GM21737 (cell line): ENCODE results near the gene VANGL2.

ENCODE experiments used
- ATAC-seq: cut with Tn5 transposase; IDR thresholded peaks from one replicate; pipeline ENCODE4 v1.9.1; 2021; ENCODE audit warnings: mild to moderate bottlenecking, moderate library complexity; ENCODE audit not compliant: unreplicated experiment

VANGL2 gene

DNA sequence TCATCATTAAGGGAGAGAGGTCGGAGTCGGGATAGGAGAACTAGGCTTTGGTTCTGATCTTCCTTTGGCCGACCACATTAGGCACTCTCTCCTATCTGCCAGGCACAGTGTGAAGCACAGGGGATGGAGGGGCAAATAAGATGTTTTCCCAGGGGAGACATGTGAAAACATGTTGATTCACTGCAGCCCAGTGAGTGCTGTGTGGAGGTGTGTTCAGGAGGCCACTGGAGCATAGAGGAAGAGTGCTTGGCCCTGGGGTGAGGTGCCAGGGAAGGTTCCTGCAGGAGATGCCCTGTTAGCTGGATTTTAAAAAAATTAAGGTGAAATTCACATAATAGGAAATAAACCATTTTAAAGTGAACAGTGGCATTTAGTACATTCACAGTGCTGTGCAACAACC, 3.7 kb downstream of the VANGL2 start:
- no peak for ATAC-seq

DNA sequence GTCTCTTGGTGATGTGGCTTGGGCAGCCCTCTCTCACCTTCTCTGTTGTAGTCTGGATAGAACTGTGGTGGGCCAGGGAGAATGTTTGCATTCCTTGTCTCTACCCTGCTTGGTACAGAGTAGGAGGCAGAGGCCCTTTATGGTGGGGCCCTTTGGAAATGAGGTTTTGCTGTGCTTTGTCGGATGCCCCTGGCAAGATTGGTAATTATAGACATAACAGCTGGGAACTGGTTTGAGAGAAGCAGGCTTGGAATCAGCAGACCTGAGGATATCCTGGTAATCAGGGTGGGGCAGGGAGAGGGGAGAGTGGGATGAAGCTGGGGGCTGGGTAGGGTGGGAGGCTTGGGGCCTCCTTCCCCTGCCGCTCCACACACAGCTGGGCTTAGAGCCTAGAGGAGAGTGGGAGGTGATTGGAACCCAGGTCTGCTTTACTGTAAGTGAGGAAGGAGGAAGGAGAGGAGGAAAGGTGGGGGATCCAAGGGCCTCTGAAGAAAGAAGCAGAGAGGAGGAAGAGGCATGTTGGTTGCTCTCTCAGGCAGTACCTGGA, 5.0 kb downstream of the VANGL2 start:
- ATAC-seq: no peak

DNA sequence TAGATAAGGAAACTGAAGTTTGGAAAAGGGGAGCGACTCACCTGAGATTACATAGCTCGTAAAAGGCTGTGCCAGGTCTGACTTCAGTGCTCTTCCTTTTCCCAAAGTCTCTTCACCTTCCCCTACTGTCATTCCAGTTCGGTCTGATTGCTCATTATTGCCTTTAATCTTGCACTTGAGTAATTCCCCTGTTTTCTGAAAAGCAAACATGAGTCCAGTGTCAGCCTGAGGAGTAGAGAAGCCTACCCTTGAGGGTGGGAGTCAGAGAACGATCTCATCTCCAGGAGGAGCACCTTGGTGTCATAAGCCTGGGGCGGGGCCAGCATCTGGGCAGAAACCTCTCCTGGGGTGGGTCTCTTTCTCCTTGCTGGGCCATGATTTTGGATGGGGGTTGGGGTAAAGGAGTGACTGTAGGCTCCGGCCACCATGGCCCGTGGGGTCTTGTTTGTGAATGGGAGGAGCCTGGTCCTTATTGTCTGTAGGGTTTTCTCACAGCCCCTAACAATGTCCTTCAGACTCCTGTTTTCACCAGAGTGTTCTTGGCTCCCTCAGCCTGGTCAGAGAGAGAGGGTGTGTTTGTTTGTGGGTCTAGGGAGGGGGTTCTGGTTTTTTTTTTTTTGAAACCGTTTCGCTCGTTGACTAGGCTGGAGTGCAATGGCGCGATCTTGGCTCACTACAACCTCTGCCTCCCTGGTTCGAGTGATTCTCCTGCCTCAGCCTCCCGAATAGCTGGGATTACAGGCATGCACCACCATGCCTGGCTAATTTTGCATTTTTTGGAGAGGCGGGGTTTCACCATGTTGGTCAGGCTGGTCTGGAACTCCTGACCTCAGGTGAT, 6.0 kb downstream of the VANGL2 start:
- ATAC-seq: no peak

DNA sequence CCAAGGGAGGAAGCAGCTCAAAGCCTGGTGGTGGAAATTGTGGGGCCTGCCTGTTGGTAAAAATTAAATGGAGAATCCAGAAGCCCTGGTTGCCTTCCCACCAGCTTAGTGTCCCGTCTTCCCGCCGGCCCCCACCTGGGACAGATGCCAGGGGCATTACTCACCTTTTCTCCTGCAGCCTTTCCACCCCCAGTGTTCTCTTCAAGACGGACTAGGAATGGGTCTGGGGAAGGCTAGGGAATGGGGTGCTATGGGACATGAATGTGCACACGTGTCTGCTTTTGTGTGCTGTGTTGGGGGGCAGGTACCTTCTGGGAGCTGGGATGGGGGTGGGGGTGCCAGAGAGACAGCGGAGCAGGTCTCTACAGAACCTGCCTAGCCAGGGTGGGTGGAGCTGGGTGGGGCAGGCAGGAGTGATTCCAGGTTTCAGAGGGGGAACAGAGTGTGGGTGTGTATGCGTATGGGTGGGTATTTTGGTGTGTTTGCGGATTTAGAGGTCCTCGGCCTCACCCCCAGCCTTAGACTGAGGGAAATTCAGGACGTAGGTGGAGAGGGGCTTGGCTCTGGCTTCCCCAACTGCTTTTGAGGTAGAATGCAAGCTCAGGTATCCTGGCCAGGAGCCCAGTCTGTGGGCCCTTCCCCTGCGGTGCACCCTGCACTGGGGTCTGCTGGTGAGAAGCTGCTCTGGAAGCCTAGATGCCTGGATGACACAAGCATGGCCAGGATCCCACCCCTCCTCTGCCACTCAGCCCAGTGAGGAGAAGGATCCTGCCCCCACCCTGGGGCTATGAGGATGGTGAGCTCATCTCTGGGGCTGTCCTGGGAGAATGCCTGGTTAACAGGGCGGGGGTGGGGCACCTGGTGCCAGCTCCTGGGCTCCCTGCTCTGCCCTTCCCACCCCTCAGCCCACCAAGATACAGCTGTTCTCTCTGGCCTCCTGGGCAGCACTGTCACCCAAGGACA, 7.8 kb downstream of the VANGL2 start:
- ATAC-seq: no peak

DNA sequence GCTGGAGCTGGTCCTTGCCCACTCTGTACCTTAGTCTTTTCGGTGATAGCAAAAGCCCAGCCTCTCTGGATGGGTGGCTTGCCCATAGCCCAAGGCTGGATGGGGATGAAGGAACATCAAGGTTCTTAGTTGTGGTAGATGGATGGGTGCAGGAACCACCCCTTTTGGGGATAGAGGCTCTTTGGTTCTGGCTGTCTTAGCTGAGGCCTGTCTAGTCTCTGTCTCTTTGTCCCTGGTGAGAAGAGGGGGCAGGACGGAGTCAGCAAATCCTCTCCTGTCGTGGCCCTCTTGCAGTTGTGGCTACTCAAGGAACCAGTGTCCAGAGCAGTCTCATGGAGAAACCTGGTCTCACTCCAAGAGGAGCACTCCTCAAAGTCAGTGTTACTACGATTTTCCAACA, 8.5 kb downstream of the VANGL2 start:
- no peak for ATAC-seq

DNA sequence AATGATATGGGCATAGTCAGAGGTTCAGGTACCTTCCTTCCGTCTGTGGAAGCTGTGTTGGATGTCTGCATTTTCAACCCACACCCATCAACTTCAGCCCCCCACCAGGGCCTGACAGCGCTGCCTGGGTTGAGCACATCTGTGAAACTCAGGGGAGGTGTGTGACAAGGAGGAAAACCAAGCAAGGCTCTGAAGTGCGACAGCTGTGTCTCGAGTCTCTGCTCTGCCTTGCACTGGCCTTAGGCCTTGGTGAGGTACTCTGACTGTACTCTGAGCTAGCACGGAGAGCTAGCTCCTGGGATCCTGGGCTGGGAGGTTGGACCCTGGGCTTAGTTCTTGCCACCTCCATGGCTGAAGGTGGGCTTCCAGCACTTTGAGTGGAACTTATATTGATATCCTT, 9.1 kb downstream of the VANGL2 start:
- no peak for ATAC-seq

DNA sequence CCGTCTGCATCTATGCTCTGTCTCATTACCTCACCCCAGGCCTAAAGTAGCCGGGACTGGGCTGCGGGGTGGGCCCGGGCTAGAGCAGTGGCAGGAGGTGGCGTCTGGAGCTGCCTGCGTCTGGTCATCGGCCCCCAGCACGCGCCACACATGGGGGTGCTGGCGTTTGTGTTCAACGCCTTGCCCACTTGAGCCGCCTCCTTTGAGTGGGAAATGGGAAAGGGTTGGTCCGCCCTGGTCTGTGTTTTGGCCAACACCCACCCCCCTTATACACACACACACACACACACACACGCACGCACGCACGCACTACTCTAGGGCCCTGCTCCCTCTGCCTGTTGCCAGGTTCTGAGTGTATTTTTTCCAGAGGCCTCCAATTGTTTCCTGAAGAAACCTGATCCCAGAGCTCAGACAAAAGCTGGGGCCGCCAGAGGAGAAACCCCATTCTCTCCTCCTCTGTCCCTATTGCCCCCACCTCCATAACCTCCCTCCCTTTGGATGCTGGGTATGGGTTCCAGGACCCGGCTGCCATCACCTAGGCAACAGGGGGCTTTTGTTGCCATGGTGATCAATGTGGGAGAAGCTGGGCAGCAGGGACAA, 10.1 kb downstream of the VANGL2 start:
- no peak for ATAC-seq

DNA sequence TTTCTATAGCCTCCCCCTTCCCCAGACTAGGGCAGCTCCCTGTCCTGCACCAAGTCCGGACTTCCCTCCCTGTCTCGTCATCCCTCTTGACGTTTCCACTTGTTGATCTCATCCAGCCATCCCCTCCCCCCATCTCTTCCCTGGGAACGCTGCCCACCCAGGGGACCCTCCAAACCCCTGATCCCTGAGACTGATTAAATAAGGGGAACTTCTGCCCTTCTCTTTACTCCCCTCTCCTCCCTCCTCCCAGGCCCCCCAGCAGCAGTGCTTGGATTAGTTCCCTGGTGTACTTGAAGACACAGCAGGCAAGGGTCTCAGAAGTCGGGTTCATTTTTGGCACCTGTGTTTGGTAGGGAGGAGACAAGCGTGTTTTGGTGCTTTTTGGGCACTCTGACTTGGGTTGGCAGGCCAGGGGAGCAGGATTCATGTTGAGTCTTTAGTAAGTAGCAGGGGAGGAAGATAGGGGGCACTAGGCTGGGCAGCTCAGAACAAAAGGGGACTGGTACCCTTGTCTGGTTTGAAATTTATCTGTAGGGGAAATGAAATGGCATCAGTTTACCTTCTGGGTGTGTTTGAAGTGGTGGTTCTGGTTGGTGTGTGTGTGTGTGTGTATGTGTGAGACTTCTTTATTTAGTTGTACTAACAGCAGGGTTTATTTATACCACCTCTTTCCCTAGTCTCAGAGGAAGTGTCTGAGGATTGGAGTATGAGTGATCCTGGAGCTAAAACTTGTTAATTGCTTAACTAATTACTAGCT, 11.1 kb downstream of the VANGL2 start:
- no peak for ATAC-seq

DNA sequence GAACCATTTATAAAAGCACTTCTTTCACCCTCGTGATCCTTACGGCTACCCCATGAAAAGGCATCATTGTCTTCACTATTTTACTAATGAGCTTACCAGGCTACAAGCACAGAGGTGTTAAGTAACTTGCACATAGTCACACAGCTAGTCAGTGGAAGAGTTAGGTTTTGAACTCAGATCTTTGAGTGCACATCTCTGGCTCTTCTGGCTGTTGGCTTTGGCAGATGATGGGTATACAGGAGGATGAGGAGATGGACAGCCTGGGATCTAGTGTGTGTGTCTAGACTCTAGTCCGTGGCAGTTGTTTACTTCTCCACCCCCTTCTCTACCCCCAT, 11.6 kb downstream of the VANGL2 start:
- no peak for ATAC-seq

DNA sequence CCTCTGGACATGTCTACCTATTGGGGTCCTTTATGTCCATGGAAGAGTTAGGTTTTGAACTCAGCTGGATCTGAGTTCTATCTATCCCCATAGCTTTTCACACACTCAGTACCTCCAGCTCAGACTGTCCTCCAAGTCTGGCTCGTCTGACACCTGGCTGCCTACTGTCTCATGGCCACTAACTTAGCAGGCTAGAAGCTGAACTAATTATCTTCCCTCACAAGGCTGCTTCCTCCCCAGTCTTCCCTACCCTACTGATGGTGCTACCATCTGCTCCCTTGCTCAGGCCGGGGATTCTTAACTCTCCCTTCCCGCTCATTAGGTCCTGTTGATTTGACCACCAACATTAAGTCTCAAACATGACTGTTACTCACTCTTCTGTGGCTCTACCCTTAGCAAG, 13.4 kb downstream of the VANGL2 start:
- ATAC-seq: no peak

DNA sequence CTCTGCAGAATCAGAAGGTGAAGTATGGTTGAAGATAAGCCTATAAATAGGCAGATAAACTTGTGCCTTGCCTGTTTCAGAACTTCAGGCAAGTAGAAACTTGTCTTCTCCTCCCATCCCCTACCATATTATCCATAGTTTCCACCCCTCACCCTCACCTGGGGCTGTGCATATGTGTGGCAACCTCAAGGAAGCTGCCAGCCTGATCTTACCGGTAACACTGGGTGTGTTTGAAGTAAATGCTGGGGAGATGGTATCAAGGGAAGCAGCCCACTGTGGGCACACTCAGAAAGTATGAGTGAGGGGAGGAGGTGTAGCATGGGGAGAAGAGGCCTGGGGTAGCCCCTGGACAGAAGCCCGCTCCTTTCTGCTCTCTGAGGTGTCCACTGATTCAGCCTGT, 14.5 kb downstream of the VANGL2 start:
- no peak for ATAC-seq

DNA sequence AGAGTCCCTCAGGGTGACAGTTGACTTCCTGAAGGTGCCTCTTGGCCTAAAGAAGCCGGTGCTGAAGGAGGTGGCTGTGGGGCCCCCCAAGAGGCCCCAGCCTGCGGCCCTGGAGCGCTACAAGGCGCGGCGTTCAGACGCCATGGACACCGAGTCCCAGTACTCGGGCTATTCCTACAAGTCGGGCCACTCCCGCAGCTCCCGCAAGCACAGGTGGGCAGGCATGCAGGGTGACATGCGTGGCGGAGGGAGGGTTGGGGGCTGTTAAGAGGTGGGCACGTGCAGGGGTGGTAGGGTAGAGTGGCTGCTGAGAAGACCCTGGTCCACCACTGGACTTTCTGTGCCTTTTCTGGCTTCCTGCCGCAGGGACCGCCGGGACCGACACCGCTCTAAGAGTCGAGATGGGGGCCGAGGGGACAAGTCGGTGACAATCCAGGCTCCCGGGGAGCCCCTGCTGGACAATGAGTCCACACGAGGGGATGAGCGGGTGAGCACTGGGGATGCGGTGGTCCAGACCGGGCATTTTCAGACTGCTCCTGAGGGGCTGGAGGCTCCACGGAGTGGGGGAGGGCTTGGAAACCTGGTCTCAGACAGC, 15.4 kb downstream of the VANGL2 start:
- ATAC-seq: no peak

DNA sequence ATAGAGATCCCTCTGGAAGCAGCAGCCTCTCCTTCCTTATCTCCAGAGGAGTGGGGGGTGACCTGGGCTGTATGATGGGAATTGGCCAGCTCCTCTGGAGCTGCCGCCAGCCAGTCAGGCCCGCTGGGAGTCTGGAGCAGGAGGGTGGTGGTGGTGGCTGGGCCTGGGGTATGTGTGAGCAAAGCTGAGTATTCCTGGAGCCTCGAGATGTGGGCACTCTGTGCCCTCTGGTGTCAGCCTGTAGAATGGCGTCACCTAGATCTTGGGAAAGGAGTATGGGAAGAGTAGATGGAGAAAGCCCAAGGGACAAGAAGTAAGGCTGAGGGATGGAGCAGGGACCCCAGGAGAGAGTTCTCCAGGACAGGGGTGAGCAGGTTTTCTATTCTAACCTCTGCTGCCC, 16.0 kb downstream of the VANGL2 start:
- no peak for ATAC-seq

DNA sequence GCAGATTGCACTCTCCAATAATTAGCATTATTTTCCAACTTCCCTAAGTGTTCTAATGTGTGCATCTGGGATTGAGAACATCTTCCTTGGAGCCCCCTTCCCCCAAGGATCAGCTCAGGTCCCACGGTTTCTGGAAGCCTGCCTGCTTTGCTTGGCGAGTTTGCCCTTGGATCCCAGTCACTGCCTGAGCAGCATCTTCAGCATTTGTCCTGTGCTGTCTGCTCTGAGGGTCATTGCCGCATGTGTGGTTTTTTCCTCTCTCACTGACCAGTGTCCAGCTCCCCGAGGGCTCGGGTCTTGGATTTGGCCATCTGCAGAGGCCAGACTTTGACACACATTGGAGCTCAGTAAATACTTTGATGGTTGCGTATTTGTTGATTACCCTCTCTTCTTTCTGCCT, 18.1 kb downstream of the VANGL2 start:
- no peak for ATAC-seq

DNA sequence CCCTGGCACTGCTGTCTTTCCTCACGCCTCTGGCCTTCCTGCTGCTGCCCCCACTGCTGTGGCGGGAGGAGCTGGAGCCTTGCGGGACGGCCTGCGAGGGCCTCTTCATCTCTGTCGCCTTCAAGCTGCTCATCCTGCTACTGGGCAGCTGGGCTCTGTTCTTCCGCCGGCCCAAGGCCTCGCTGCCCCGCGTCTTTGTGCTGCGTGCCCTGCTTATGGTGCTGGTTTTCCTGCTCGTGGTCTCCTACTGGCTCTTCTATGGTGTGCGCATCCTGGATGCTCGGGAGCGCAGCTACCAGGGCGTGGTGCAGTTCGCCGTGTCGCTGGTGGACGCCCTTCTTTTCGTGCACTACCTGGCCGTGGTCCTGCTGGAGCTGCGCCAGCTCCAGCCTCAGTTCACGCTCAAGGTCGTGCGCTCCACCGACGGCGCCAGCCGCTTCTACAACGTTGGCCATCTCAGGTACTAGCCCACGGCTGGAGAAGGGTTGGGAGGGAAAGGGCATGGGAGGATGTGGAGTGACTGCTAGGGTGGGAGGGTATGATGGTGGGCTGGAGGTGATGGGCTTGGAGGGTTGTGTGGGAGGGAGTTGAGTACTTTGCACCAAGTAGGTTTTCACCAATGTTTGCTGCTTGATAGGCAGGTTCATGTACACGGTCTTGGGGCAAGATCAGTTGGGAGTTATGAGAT, 18.9 kb downstream of the VANGL2 start:
- no peak for ATAC-seq

DNA sequence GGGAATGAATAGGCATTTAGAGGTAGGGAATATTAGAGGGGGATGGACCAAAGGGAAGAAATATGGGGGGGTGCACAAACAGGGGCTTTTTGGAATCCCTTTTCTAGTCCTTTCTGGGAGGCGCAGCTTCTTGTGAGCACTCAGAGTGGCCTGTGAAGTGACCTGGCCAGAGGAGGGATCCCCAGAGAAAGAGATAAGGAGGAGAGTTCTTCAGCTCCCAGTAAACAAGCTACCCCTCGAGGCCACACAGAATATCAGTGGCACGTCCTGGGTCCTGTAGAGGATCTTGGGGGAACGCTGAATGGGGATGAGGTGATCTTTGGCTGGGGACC, 19.4 kb downstream of the VANGL2 start:
- no peak for ATAC-seq

DNA sequence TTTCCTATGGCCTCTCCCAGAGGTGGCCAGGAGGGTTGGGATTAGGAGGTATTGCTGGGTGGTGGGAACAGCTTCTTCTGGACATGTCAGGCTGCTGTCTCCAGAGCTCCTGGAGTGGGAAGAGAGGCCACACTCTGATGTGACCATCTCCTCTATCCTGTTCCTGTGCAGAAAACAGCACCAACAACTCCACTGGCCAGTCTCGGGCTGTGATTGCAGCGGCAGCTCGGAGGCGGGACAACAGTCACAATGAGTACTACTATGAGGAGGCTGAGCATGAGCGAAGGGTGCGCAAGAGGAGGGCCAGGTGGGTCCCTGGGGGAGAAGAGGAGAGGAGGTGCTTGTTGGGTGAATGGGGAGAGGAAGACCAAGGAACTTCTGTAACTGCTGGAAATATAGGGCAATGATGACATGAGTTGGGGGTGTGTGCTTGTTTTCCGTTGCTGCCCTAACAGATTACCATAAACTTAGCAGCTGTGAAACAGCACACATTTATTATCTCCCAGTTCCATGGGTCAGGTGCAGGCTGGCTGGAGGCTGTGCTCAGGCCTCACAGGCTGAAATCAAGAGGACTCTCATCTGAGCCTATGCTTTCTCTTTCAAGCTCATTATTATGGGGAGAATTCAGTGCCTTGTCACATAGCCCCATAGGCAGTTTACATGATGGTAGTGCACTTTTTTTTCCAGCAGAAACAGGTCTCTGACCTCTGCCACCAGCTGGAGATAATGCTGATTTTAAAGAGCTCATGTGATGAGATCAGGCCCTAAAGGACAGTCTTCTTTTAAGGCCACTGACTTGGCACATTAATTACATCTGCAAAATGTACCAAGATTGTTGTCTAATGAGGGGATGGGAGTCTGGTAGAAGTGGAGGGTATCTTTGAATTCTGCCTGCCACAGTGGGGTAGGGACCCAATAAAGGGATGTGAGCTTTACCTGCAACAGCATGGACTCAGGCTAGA, 20.8 kb downstream of the VANGL2 start:
- ATAC-seq: no peak

DNA sequence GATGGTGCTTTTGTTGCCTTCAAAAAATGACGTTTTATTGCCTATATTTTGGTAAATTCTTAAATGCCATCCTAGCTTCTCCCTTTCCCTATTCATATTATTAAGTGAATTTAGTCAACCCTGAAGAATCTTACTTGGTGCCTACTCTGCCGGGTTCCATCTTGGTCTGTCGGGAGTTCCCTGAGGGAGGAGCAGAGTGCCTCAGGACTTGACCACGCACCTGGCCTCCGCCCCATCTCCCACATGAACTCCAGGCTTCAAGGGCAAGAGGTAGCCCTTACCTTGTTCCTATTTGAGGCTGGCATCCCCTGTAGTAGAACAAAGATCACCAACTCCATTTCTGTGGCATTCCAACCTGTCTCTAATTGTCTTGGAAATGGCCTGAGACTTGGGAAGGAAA, 21.5 kb downstream of the VANGL2 start:
- no peak for ATAC-seq

DNA sequence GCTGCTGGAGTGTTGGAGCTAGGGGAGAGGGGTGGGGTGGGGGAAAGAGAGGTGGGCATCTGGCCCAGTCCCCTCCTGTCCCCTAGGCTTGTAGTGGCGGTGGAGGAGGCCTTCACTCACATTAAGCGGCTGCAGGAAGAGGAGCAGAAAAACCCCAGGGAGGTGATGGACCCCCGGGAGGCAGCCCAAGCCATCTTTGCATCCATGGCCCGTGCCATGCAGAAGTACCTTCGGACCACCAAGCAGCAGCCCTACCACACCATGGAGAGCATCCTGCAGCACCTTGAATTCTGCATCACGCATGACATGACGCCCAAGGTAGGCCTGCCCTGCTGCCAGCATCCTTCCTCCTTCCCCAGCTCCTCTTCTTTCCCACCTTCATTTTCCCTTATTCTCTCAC, 23.6 kb downstream of the VANGL2 start:
- no peak for ATAC-seq
